ENCODE results near the gene MYBPHL.
A peak's percentile ranks its signal among the peaks of the same experiment; 100 is the strongest.

Gene MYBPHL

GRCh38 chr1:109248797-109249629 lies 57.8 kb downstream of the MYBPHL start, which contains the start of gene CELSR2 (continued):
- TF ChIP-seq ZBTB26 (tag by site-specific recombination; optimal IDR thresholded peaks at IDR 0.05) (peak; percentile 76), ZNF335 (tag by site-specific recombination; conservative IDR thresholded peaks at IDR 0.05) (peak; percentile 99), ZNF521 (tag by site-specific recombination; IDR thresholded peaks at IDR 0.05) (no peak), SP7 (tag by site-specific recombination; IDR thresholded peaks at IDR 0.05) (peak; percentile 44; the same call in 1 of the 2 replicates), HOXA7 (CRISPR knock-in tag; IDR thresholded peaks at IDR 0.05; ENCODE audit: borderline replicate concordance) (no peak), ZNF561 (tag by site-specific recombination; IDR thresholded peaks at IDR 0.05; ENCODE audit: borderline replicate concordance) (0 out of 2 replicates have a peak, but pooled peaks have one; percentile 22), MEIS1 (CRISPR knock-in tag; IDR thresholded peaks at IDR 0.05; ENCODE audit: borderline replicate concordance) (no peak), WT1 (tag by site-specific recombination; IDR thresholded peaks at IDR 0.05) (no peak)

- H3K27ac ChIP-seq (ENCODE audit: extremely low read depth, low read depth, low read length) = no peak overlapping the region
- CTCF ChIA-PET = interaction anchor here (1.6 kb wide), 1 partner anchor 9 kb away, joined by 11 read pairs; no protein-coding TSS in a partner anchor
- 0 out of 2 replicates have a peak, but pooled peaks cover under 1% of the 10 kb centered on the region for H3K4me1 ChIP-seq (ENCODE audit: control insufficient read depth, insufficient read depth, low read length)
- H3K4me3 ChIP-seq (ENCODE audit: low read depth, low read length) = no peak overlapping the region
- no peak for TF ChIP-seq ZFHX2 (tag by site-specific recombination; conservative IDR thresholded peaks at IDR 0.05)
- no peak for TF ChIP-seq ZNF214 (tag by site-specific recombination; IDR thresholded peaks at IDR 0.05; ENCODE audit: borderline replicate concordance)
- no peak for TF ChIP-seq SP7 (tag by site-specific recombination; IDR thresholded peaks at IDR 0.05)
- no peak for TF ChIP-seq SCRT2 (tag by site-specific recombination; IDR thresholded peaks at IDR 0.05)
- no peak for TF ChIP-seq ZFP37 (tag by site-specific recombination; IDR thresholded peaks at IDR 0.05)
- TF ChIP-seq REPIN1 (tag by site-specific recombination; IDR thresholded peaks at IDR 0.05; ENCODE audit: low read depth) = no peak
- no peak for TF ChIP-seq ZNF248 (tag by site-specific recombination; IDR thresholded peaks at IDR 0.05)
- no peak for TF ChIP-seq KLF1 (tag by site-specific recombination; IDR thresholded peaks at IDR 0.05)
- no peak for TF ChIP-seq ZNF404 (tag by site-specific recombination; IDR thresholded peaks at IDR 0.05)
- no peak for TF ChIP-seq TRIM28 (IDR thresholded peaks at IDR 0.05; ENCODE audit: borderline replicate concordance, low read length)
- no peaks in the 10 kb centered on the region for H3K9me3 ChIP-seq (ENCODE audit: control insufficient read depth, insufficient read depth, low read depth, low read length)
- peaks cover 0 to 28% of the 10 kb centered on the region in 2 experiments; a peak in 1 of 3 replicates for H3K36me3 ChIP-seq (ENCODE audit: control insufficient read depth in 2 of 2, insufficient read depth in 1 of 2, low read length in 2 of 2)
- POLR2A ChIA-PET = interaction anchor here (2.7 kb wide), 1 partner anchor 150 kb away, joined by 12 read pairs; the partner anchor contains the start of gene SORT1
These were observed 58.4 kb downstream of the MYBPHL start for GRCh38 chr1:109248444-109248796.

GRCh38 chr1:109247401-109248365 lies 59.1 kb downstream of the MYBPHL start:
- Histone ChIP-seq H3K4me3 (ENCODE audit: low read depth, low read length) (no peak overlapping the region), H3K4me1 (ENCODE audit: control insufficient read depth, insufficient read depth, low read length) (no peaks in the 10 kb centered on the region), H3K27ac (ENCODE audit: extremely low read depth, low read depth, low read length) (no peak overlapping the region), H3K9me3 (ENCODE audit: control insufficient read depth, insufficient read depth, low read depth, low read length) (no peaks in the 10 kb centered on the region), H3K36me3 (ENCODE audit: control insufficient read depth in 2 of 2, insufficient read depth in 1 of 2, low read length in 2 of 2) (peaks cover 0 to 21% of the 10 kb centered on the region in 2 experiments; a peak in 1 of 3 replicates)
- ChIA-PET POLR2A (interaction anchor here (1.1 to 2.7 kb wide), 2 partner anchors 35 to 150 kb away, joined by 3 to 12 read pairs; partner anchors contain the start of genes PSRC1 and SORT1), CTCF (interaction anchor here (0.9 to 1.6 kb wide), 3 partner anchors 9 to 150 kb away, joined by 3 to 11 read pairs (median 3); partner anchors contain the start of gene SORT1)
- TF ChIP-seq ZFHX2 (tag by site-specific recombination; conservative IDR thresholded peaks at IDR 0.05) = peak; percentile 52
- no peak for TF ChIP-seq PRDM1 (tag by site-specific recombination; IDR thresholded peaks at IDR 0.05)
- TF ChIP-seq YY2 (tag by site-specific recombination; IDR thresholded peaks at IDR 0.05) = no peak
- TF ChIP-seq ZNF112 (tag by site-specific recombination; IDR thresholded peaks at IDR 0.05) = no peak
- no peak for TF ChIP-seq PRDM10 (tag by site-specific recombination; IDR thresholded peaks at IDR 0.05)
- no peak for TF ChIP-seq ZNF610 (tag by site-specific recombination; IDR thresholded peaks at IDR 0.05; ENCODE audit: borderline replicate concordance)
- TF ChIP-seq ZNF777 (tag by site-specific recombination; IDR thresholded peaks at IDR 0.05; ENCODE audit: borderline replicate concordance) = no peak
- TF ChIP-seq ZNF654 (tag by site-specific recombination; IDR thresholded peaks at IDR 0.05; ENCODE audit: low read depth) = no peak

All from HEK293 (cell line).